Kidney (tissue), 14 donors: ENCODE data around the gene JHY. TPM values are rescaled to one million over a fixed set of nuclear protein-coding genes. Genes with fewer than 3 reads are reported as not detected.

Experiments used
- DNase-seq, 5 donors: peaks; one replicate each; pipeline ENCODE4 v3.0.0-alpha.2; 2013 to 2020
- FAIRE-seq: peaks from 2 replicates; lab custom pipeline; 2012; peaks lifted over from hg19 to GRCh38; lab: Jason Lieb, UNC
- H3K27ac ChIP-seq, 2 donors: one replicate each; pipeline ENCODE4 v1.7.0; 2013; ENCODE audit warnings: low read depth in 2 of 2, low read length in 2 of 2, inconsistent platforms in 1 of 2
- H3K27me3 ChIP-seq: one replicate; pipeline ENCODE4 v1.7.1; 2013; ENCODE audit warnings: low read length, inconsistent platforms; ENCODE audit not compliant: control insufficient read depth, insufficient read depth
- H3K36me3 ChIP-seq, 3 donors: one replicate each; pipeline versions ENCODE4 v1.7.0 to v1.7.1; 2013; ENCODE audit warnings: low read length in 3 of 3, control low read depth in 1 of 3, inconsistent platforms in 1 of 3; ENCODE audit not compliant: insufficient read depth in 3 of 3, control insufficient read depth in 2 of 3
- H3K4me1 ChIP-seq, 3 donors: one replicate each; pipeline versions ENCODE4 v1.7.0 to v1.7.1; 2013; ENCODE audit warnings: low read length in 3 of 3, inconsistent platforms in 1 of 3, low read depth in 1 of 3; ENCODE audit not compliant: control insufficient read depth in 2 of 3, insufficient read depth in 2 of 3
- H3K4me3 ChIP-seq, 3 donors: one replicate each; pipeline versions ENCODE4 v1.7.0 to v1.8.1; 2013; ENCODE audit warnings: low read length in 3 of 3, control low read depth in 1 of 3, inconsistent platforms in 1 of 3
- H3K9ac ChIP-seq, 3 donors: one replicate each; pipeline versions ENCODE4 v1.7.0 to v1.7.1; 2013; ENCODE audit warnings: low read length in 3 of 3, control low read depth in 1 of 3, inconsistent platforms in 1 of 3
- H3K9me3 ChIP-seq, 3 donors: one replicate each; pipeline versions ENCODE4 v1.7.0 to v1.7.1; 2013; ENCODE audit warnings: low read length in 3 of 3, control low read depth in 1 of 3, inconsistent platforms in 1 of 3; ENCODE audit not compliant: control insufficient read depth in 2 of 3, insufficient read depth in 1 of 3
- CTCF ChIP-seq: IDR thresholded peaks from 3 replicates; pipeline ENCODE4 v1.5.1; 2012; ENCODE audit warnings: mild to moderate bottlenecking, moderate library complexity, borderline replicate concordance; ENCODE audit not compliant: insufficient read depth; ENCODE audit errors: extremely low read depth
- intact Hi-C: fragments of 100-400 bp; cut with DNase I; formaldehyde crosslinking; loops from one replicate; pipeline ENCODE4 v1.11.1; 2022
- polyA plus RNA-seq: library from polyadenylated mRNA; stranded (reverse); fragments of 350-450 nt; fragmentation: Illumina TruSeq; extraction: RNeasy Lipid Tissue Mini Kit (QIAGEN cat#74804); gene quantifications from one replicate; pipeline ENCODE4 v1.2.3, GENCODE V29; 2014; ENCODE audit warnings: low read depth, low replicate concordance; ENCODE audit not compliant: insufficient read depth
- total RNA-seq: library from RNA; stranded (reverse); fragmentation: NEBNext Ultra II Directional; extraction: Animal tissue kit (Norgen Biotek cat#: 25700); gene quantifications from one replicate; pipeline ENCODE4 v1.2.1, GENCODE V29; 2021
- donor health status: control.
- donor health status: control.
- donor health status: control.
- donor health status: control.
- donor health status: control.
- donor health status: DM: yes; HTN: yes; CAD: no.
- donor health status: Normal renal cell carcinoma (clear cell type).

Gene JHY
- total and polyA plus RNA-seq, 2 donors from 2014 or later = 4.8 to 13.6 TPM

- DNase-seq = no peak
- no peaks in the 10 kb centered on the region for H3K4me1 ChIP-seq
- no peak for TF ChIP-seq CTCF
- no peaks in the 10 kb centered on the region for H3K36me3 ChIP-seq
- intact Hi-C loops = no loop called here
- H3K27ac ChIP-seq = no peak overlapping the region
- FAIRE-seq = no peak
- H3K4me3 ChIP-seq = no peak overlapping the region
- H3K9ac ChIP-seq = no peak overlapping the region
- H3K9me3 ChIP-seq = no peaks in the 10 kb centered on the region
- H3K27me3 ChIP-seq = no peaks in the 10 kb centered on the region
These were observed 11.3 kb upstream of the JHY start for GRCh38 chr11:122871302-122871701.

GRCh38 chr11:122872046-122872445 is 10.5 kb upstream of the JHY start:
- intact Hi-C loops = no loop called here

GRCh38 chr11:122874991-122875390 is 7.6 kb upstream of the JHY start:
- Histone ChIP-seq H3K4me3 (no peak overlapping the region), H3K4me1 (no peaks in the 10 kb centered on the region), H3K9ac (no peak overlapping the region), H3K27ac (no peak overlapping the region), H3K36me3 (no peaks in the 10 kb centered on the region), H3K9me3 (no peaks in the 10 kb centered on the region), H3K27me3 (no peaks in the 10 kb centered on the region)
- intact Hi-C loops = no loop called here
- TF ChIP-seq CTCF = no peak
- FAIRE-seq = no peak
- DNase-seq = no peak

More at GRCh38 chr11:122872046-122872445, 10.5 kb upstream of the JHY start:
- Histone ChIP-seq H3K4me3 (no peak overlapping the region), H3K4me1 (no peaks in the 10 kb centered on the region), H3K27me3 (no peaks in the 10 kb centered on the region), H3K27ac (no peak overlapping the region), H3K36me3 (no peaks in the 10 kb centered on the region), H3K9me3 (no peaks in the 10 kb centered on the region), H3K9ac (no peak overlapping the region)
- DNase-seq = no peak
- no peak for FAIRE-seq
- TF ChIP-seq CTCF = no peak

- Histone ChIP-seq H3K27me3 (no peaks in the 10 kb centered on the region), H3K9me3 (no peaks in the 10 kb centered on the region), H3K27ac (no peak overlapping the region), H3K4me1 (peaks cover 0 to 3% (median 0%) of the 10 kb centered on the region in 3 donors), H3K4me3 (no peak overlapping the region), H3K9ac (no peak overlapping the region), H3K36me3 (no peaks in the 10 kb centered on the region)
- intact Hi-C loops = no loop called here
- FAIRE-seq (no peak), DNase-seq (no peak)
- TF ChIP-seq CTCF = no peak
These were observed 4.8 kb upstream of the JHY start for GRCh38 chr11:122877732-122878131.
